AG10803 (cell line): ENCODE measurements around the gene TCAP.

Source experiments
- DNase-seq: peaks from one replicate; pipeline ENCODE4 v3.0.0; 2010; ENCODE audit warnings: low read depth
- H3K4me3 ChIP-seq: 2 replicates; pipeline ENCODE4 v1.5.1; 2011; ENCODE audit warnings: mild to moderate bottlenecking, low read length, control low read depth
- CTCF ChIP-seq: conservative IDR thresholded peaks from 2 replicates; pipeline ENCODE4 v1.5.1; 2011; ENCODE audit warnings: mild to moderate bottlenecking, low read length, control low read depth, inconsistent platforms

TCAP gene

GRCh38 chr17:39631403-39631802, 33.7 kb upstream of the TCAP start:
- no peak for TF ChIP-seq CTCF
- no peak overlapping the region for H3K4me3 ChIP-seq
- no peak for DNase-seq

GRCh38 chr17:39632153-39632941, 32.8 kb upstream of the TCAP start:
- TF ChIP-seq CTCF: no peak
- no peak for DNase-seq
- no peak overlapping the region for H3K4me3 ChIP-seq

GRCh38 chr17:39633570-39634183, 31.5 kb upstream of the TCAP start:
- TF ChIP-seq CTCF: no peak
- no peak for DNase-seq
- no peak overlapping the region for H3K4me3 ChIP-seq

GRCh38 chr17:39634384-39634871, 30.7 kb upstream of the TCAP start:
- peak; percentile 42 for DNase-seq
- no peak overlapping the region for H3K4me3 ChIP-seq
- peak; percentile 72 for TF ChIP-seq CTCF

- DNase-seq: no peak
- H3K4me3 ChIP-seq: no peak overlapping the region
- no peak for TF ChIP-seq CTCF
These were observed 29.5 kb upstream of the TCAP start for GRCh38 chr17:39635614-39636176.

GRCh38 chr17:39636587-39636926, 28.6 kb upstream of the TCAP start:
- TF ChIP-seq CTCF: no peak
- no peak for DNase-seq

More at GRCh38 chr17:39636587-39636926, 28.6 kb upstream of the TCAP start:
- H3K4me3 ChIP-seq: peak overlapping the region; percentile 94
